Mucosa of stomach (tissue), 1 donor: ENCODE data around the gene PLCB1.

Source experiments
- H3K27me3 ChIP-seq: one replicate; pipeline ENCODE4 v1.7.0; 2013; ENCODE audit warnings: mild to moderate bottlenecking, low read length; ENCODE audit not compliant: control insufficient read depth, insufficient read depth
- H3K36me3 ChIP-seq: one replicate; pipeline ENCODE4 v1.7.0; 2013; ENCODE audit warnings: low read length; ENCODE audit not compliant: control insufficient read depth, insufficient read depth
- H3K4me1 ChIP-seq: one replicate; pipeline ENCODE4 v1.7.0; 2013; ENCODE audit warnings: mild to moderate bottlenecking, low read length; ENCODE audit not compliant: control insufficient read depth, insufficient read depth
- H3K4me3 ChIP-seq: one replicate; pipeline ENCODE4 v1.7.0; 2013; ENCODE audit warnings: low read length
- H3K9ac ChIP-seq: one replicate; pipeline ENCODE4 v1.7.0; 2013; ENCODE audit warnings: mild to moderate bottlenecking, low read length, moderate library complexity
- H3K9me3 ChIP-seq: one replicate; pipeline ENCODE4 v1.7.0; 2013; ENCODE audit warnings: mild to moderate bottlenecking, low read length, moderate library complexity; ENCODE audit not compliant: control insufficient read depth
- donor health status: Pancreatic carcinoma.

PLCB1 gene

DNA sequence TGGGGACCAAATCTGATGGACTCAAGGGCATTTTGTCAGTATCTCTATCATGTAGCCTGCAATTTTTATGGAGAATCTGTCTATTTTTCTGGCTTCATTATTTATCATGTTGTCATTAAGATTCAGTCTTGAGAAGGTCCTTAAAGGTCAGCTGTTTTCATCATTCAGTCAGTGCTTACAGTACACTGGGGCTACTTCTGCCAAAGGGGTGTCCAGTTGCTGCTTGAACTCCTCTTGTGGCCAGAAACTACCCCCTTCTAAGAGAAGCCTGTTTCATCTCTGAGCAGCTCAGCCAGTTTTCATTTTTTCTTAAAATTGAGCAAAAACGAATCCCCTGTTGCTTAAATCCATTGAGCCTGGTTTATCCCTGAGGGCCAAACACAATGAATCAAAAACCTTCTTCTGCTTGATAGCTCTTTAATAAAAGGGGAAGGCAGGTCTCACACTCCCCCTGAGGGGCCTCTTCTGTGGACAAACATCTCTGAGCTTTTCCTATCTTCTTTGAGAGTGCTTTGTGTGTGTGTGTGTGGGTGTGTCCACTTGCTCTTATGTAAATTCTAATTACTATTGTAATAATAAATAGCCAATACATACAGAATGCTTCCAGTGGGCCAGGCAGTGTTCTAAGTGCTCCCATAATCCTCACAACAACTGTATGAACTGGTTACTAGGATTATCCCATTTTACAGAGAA is 172.2 kb downstream of the PLCB1 start:
- Histone ChIP-seq H3K4me3 (no peak overlapping the region), H3K36me3 (no peaks in the 10 kb centered on the region), H3K9ac (no peak overlapping the region), H3K9me3 (no peaks in the 10 kb centered on the region), H3K4me1 (no peaks in the 10 kb centered on the region), H3K27me3 (no peaks in the 10 kb centered on the region)

DNA sequence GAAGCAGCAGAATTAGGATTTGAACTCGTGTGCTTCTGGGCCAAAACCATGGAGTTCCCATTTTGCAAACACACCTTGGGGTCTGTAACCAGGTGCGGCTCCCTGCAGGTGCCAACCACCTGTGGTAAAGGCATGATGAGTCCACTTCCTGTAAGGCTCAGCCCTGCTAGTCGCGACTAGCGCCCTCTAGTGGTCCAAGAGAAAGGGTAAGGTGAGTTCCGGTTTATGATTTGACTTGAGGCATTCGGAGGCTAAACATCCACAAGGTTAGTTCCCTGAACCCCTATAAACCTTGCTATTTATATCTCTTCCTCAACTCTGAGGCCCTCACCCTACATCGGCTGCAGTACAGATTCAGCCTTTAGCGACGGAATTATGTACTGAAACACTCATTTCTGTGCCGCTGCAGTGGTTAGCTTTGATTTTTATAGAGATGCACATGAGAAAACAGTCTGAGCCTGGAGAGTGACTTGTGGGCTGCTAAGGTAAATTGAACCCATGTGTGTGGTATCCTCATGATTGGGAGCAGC is 173.4 kb downstream of the PLCB1 start:
- Histone ChIP-seq H3K4me1 (no peaks in the 10 kb centered on the region), H3K9me3 (no peaks in the 10 kb centered on the region), H3K27me3 (no peaks in the 10 kb centered on the region), H3K4me3 (no peak overlapping the region), H3K36me3 (no peaks in the 10 kb centered on the region), H3K9ac (no peak overlapping the region)

DNA sequence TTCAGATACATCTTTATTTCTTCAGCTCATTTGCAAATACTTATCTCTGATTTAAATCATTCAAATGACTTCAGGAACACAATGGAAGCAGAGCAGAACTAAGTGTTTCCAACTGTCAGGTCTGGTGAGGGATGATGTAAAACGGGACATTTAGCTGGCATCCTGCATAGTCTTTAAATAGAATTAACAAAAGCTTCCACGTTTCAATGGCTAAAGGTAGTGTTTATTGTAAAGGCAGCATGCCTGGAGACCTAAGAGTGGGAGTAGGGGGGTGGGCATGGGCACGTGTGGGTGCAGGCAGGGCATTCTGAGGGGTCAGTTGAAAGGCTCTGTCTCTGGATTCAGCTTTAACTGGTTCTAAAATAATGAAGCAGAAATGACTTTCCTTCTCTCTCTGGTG is 174.9 kb downstream of the PLCB1 start:
- Histone ChIP-seq H3K9me3 (no peaks in the 10 kb centered on the region), H3K4me1 (no peaks in the 10 kb centered on the region), H3K4me3 (no peak overlapping the region), H3K36me3 (no peaks in the 10 kb centered on the region), H3K27me3 (no peaks in the 10 kb centered on the region), H3K9ac (no peak overlapping the region)

DNA sequence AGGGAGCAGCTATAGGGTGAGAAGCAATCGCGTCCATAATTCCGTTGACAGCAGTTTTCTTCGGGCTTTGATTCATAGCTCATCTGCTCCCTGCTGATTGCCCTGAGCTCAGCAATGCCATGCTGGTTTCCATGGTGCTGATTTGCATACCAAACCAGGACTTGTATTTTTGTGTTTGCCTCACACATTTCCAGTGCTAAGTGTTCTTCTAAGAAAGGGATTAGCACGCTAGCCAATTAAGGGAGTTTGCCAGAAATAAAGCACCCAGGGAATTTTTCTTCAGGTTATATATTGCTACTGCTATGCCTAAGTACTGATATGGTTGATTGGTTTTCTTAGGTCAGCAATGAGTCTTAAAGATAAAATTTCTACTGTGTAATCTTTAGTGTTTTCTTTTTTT is 177.6 kb downstream of the PLCB1 start:
- Histone ChIP-seq H3K36me3 (no peaks in the 10 kb centered on the region), H3K4me1 (no peaks in the 10 kb centered on the region), H3K4me3 (no peak overlapping the region), H3K9me3 (no peaks in the 10 kb centered on the region), H3K9ac (no peak overlapping the region), H3K27me3 (no peaks in the 10 kb centered on the region)

DNA sequence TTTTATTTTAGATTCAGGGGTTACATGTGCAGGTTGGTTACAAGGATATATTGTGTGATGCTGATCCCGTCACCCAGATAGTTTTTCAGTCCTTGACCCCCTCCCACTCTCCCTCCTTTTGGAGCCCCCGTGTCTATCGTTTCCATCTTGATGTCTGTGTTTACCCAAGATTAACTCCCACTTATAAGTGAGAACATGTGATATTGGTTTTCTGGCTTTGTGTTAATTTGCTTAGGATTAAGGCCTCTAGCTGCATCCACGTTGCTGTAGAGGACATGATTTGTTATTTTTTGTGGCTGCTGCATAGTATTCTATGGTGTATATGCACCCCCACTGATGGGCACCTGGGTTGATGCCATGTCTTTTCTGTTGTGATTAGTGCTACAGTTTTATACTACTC is 178.6 kb downstream of the PLCB1 start:
- no peak overlapping the region for H3K9ac ChIP-seq
- H3K27me3 ChIP-seq, result no peaks in the 10 kb centered on the region
- no peaks in the 10 kb centered on the region for H3K36me3 ChIP-seq
- no peak overlapping the region for H3K4me3 ChIP-seq
- H3K4me1 ChIP-seq, result peaks cover 3% of the 10 kb centered on the region
- H3K9me3 ChIP-seq, result no peaks in the 10 kb centered on the region

DNA sequence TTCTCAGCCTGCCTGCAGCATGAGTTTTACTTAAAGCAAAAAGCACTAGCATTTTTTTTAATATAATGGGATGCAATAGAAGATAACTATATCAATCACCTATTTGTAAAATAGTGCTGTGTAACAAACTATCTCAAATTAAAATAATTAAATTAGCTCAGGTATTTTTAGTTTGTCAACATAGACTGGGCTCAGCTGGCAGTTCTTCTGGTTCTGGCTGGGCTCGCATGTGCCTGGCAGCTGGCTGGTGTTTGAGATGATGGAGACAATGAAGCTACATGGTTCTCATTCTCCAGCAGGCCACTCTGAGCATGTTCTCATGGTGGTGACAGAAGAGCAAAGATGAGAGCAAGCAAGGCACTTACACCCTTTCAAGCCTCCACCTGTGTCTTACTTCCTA is 181.0 kb downstream of the PLCB1 start:
- Histone ChIP-seq H3K9ac (no peak overlapping the region), H3K4me3 (no peak overlapping the region), H3K9me3 (no peaks in the 10 kb centered on the region), H3K36me3 (no peaks in the 10 kb centered on the region), H3K27me3 (no peaks in the 10 kb centered on the region), H3K4me1 (peaks cover 8% of the 10 kb centered on the region)

DNA sequence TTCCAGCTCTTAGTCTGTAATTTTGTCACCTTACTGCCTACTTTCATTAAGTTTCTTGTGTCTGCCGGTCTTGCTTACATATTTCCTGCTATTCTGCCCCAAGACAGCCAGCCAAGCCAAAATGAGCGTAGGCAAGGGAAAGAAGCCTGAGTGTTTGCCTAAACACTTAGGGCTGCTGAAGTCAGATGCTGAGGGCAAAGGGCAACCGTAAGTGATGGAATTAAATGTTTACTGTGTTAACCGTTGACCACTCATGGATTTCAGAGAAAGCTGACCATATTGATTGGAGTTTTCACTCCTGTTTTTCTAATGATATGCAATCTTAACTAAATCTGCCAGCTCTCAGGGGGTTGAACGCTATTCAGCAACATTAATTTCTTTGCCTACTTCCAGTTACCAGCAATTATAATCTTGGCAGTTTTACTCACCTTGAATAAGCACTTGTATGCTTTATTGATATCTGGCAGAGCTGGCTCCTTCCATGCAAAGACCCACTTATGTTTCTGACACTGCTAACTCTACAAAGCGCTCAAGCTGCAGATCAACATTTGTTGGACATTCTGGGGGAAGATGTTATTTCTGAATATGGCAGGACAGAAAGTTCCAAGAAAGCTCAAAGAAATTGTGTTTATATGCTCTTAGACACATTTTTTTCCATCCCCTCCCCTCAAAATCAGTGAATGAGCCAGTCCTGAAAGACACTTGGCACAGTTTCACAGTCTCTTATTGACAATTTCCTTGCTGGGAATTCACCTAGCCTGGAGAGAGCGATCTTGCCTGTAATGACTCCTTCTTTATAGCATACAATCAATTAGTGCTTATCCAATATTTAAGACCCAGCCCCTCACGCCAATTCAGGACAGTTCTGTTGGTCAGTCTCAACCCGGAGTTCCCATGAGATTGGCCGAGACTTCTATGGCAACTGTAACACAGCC is 183.8 kb downstream of the PLCB1 start:
- H3K36me3 ChIP-seq, result no peaks in the 10 kb centered on the region
- no peak overlapping the region for H3K4me3 ChIP-seq
- no peaks in the 10 kb centered on the region for H3K9me3 ChIP-seq
- peaks cover 8% of the 10 kb centered on the region for H3K4me1 ChIP-seq
- no peak overlapping the region for H3K9ac ChIP-seq
- no peaks in the 10 kb centered on the region for H3K27me3 ChIP-seq

DNA sequence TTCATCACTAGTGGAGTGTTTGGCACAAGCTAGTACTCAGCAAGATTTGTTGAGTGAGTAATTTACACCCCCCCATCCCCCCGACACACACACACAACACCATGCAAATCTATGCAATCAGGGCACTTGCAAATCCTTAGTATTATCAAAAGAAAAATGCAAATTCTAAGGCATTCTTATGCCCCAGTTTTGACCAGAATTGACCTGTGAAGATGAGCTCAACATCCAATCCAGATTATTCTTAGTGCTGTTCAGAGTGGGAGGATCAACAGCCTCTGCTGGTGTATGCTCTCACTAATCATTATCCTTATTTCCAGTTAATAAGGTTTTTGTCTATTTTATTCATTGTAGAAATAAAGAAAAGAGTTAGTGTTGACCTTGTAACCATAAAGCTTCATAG is 185.4 kb downstream of the PLCB1 start:
- Histone ChIP-seq H3K4me1 (peaks cover 8% of the 10 kb centered on the region), H3K9ac (no peak overlapping the region), H3K4me3 (no peak overlapping the region), H3K9me3 (no peaks in the 10 kb centered on the region), H3K27me3 (no peaks in the 10 kb centered on the region), H3K36me3 (no peaks in the 10 kb centered on the region)

DNA sequence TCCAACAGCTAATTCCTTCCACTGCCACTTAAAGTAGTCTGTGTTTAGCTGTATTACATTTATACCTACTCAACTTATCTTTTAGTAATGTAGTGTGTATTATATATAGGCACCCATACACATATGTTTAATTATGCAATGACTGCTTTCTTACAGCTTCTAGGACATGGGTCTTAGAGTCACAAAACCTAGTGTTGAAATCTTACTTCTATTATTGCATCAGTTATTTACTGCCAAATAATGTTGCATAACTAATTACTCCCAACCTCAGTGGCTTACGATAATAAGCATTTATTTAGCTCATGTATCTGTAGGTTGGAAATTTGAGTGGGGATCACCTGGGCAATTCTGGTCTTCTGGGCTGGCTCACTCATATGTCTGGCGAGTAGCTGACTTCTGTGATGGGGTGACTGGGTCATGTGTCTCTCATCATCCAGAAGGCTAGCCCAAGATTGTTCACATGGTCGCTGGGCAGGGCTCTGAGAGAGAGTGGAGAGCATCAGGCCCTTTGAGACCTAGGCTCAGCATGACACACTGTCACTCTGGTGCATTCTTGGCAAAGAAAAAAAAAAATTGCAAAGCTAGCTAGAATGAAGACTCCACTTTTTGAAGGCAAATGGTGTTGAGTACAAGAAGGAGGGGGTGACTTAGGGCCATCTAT is 187.0 kb downstream of the PLCB1 start:
- Histone ChIP-seq H3K27me3 (no peaks in the 10 kb centered on the region), H3K9me3 (no peaks in the 10 kb centered on the region), H3K4me3 (no peak overlapping the region), H3K9ac (no peak overlapping the region), H3K36me3 (no peaks in the 10 kb centered on the region), H3K4me1 (peaks cover 8% of the 10 kb centered on the region)

DNA sequence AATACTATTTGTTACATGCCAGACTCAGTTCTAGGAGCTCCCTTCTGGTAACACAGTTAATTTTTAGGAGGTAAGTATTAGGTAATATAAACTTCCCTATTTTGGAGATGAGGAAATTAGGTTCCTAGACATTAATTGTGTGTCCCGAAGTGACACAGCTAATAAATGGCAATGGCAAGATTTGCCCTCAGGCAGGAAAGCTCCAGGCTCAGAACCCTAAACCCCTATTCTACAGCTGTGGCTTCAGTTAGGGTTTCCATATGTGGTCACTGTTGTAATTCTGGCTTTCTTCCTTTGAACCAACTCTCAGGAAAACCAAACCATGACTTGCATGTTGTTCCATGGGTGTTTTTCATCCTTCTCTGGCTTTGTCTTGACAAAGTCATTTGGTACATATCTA is 188.2 kb downstream of the PLCB1 start:
- H3K9me3 ChIP-seq, result no peaks in the 10 kb centered on the region
- no peak overlapping the region for H3K9ac ChIP-seq
- peaks cover 8% of the 10 kb centered on the region for H3K4me1 ChIP-seq
- H3K36me3 ChIP-seq, result no peaks in the 10 kb centered on the region
- H3K27me3 ChIP-seq, result no peaks in the 10 kb centered on the region
- no peak overlapping the region for H3K4me3 ChIP-seq

DNA sequence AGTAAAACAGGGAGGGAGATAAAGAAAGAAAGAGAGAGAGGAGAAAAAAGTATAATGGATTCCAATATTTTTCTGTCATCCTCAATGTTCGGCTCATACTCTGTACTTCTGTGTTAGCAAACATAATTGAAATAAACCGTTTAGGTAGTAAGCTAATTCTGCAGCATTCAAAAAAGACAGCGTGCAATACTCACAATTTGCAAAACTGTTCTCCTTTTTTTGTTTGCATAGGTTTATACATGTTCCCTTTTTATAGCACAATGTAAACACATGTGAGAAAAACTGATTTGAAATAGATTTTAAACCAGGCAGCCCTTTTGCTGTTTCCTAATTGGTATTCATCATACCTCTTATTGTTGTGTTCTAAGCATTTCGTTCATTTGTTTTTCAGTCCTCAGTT is 188.9 kb downstream of the PLCB1 start:
- H3K36me3 ChIP-seq, result no peaks in the 10 kb centered on the region
- no peak overlapping the region for H3K9ac ChIP-seq
- H3K27me3 ChIP-seq, result no peaks in the 10 kb centered on the region
- no peak overlapping the region for H3K4me3 ChIP-seq
- no peaks in the 10 kb centered on the region for H3K9me3 ChIP-seq
- peaks cover 1% of the 10 kb centered on the region for H3K4me1 ChIP-seq
